Neural crest cell (in vitro differentiated cells): Measurements from ENCODE around the gene MUS81. TPM values are rescaled to one million over a fixed set of nuclear protein-coding genes. Genes with fewer than 3 reads are reported as not detected.

Experiments
- DNase-seq: peaks from one replicate; pipeline ENCODE4 v3.0.0; 2021; ENCODE audit warnings: low read depth, mixed read lengths, low spot score
- H3K27ac Mint-ChIP-seq: one replicate; pipeline ENCODE4 v1.8.0; 2021; ENCODE audit warnings: mild to moderate bottlenecking, mixed read lengths; ENCODE audit not compliant: unreplicated experiment
- H3K27me3 Mint-ChIP-seq: 2 replicates; pipeline ENCODE4 v1.8.0; 2021; ENCODE audit warnings: low read depth, mild to moderate bottlenecking, mixed read lengths
- H3K36me3 Mint-ChIP-seq: 2 replicates; pipeline ENCODE4 v1.8.0; 2021; ENCODE audit warnings: low read depth, mild to moderate bottlenecking, mixed read lengths
- H3K4me1 Mint-ChIP-seq: 2 replicates; pipeline ENCODE4 v1.8.0; 2021; ENCODE audit warnings: mixed read lengths
- H3K4me3 Mint-ChIP-seq: one replicate; pipeline ENCODE4 v1.8.0; 2021; ENCODE audit warnings: mild to moderate bottlenecking, mixed read lengths
- H3K9me3 Mint-ChIP-seq: 2 replicates; pipeline ENCODE4 v1.8.0; 2021; ENCODE audit warnings: mixed read lengths
- CTCF ChIP-seq: fragments of 200-600 bp; sonication (generic); conservative IDR thresholded peaks from 2 replicates; pipeline ENCODE4 v1.5.0; 2021; ENCODE audit warnings: antibody characterized with exemption, mild to moderate bottlenecking
- total RNA-seq: library from RNA; stranded (reverse); gene quantifications from 2 replicates; pipeline ENCODE4 v1.2.1, GENCODE V29; 2021

The MUS81 gene
- total RNA-seq, 1 donor from 2014 or later: 73.5 TPM

- Mint-ChIP-seq H3K27ac (no peak overlapping the region), H3K9me3 (no peaks in the 10 kb centered on the region), H3K4me1 (peaks cover 41% of the 10 kb centered on the region), H3K4me3 (peak overlapping the region; percentile 23), H3K27me3 (peaks cover 10% of the 10 kb centered on the region), H3K36me3 (peaks cover 4% of the 10 kb centered on the region)
- no peak for TF ChIP-seq CTCF
- DNase-seq: no peak
Measured at GRCh38 chr11:65885231-65885630, 25.0 kb downstream of the MUS81 start.

- H3K4me3 Mint-ChIP-seq: no peak overlapping the region
- peaks cover 4% of the 10 kb centered on the region for H3K36me3 Mint-ChIP-seq
- peaks cover 43% of the 10 kb centered on the region for H3K4me1 Mint-ChIP-seq
- DNase-seq: no peak
- no peaks in the 10 kb centered on the region for H3K9me3 Mint-ChIP-seq
- no peak for TF ChIP-seq CTCF
- H3K27ac Mint-ChIP-seq: no peak overlapping the region
- H3K27me3 Mint-ChIP-seq: peaks cover 11% of the 10 kb centered on the region
Measured at GRCh38 chr11:65885808-65886536, 25.7 kb downstream of the MUS81 start.

DNA sequence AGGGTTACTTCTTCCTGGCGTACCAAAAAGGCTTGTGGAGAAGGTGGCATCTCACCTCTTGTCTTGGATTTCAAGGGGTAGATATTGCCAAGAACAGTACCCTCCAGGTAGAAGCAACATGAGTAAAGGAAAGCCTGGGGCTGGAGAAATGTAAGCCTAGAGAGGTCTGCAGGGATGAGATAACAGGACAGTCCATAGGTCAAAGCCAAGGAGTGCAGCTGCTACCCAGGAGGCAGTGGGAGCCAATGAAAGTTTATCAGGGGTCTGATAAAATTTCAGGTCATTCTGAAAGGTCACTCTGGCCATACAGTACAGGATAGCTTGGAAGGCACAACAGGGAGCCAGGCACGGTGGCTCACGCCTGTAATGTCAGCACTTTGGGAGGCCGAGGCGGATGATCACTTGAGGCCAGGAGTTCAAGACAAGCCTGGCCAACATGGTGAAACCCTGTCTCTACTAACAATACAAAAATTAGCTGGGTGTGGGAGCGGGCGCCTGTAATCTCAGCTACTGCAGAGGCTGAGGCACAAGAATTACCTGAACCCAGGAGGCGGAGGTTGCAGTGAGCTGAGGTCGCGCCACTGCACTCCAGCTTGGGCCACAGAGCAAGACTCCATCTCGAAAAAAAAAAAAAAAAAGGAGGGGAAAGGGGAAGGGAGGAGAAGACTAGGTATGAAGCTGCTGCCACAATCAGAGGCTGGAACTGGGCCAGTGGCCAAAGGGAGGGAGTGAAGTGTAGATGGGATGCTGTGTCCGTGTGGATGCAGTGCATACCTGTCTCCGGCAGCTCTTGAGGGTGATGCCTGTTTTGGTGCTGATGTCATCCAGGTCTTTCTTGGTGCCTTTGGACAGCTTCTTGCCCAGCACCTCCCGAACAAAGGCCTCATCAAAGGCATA lies 26.8 kb downstream of the MUS81 start:
- H3K27ac Mint-ChIP-seq: peak overlapping the region; percentile 96
- H3K4me1 Mint-ChIP-seq: peaks cover 46% of the 10 kb centered on the region

GRCh38 chr11:65887723-65888162 lies 27.5 kb downstream of the MUS81 start:
- no peak for TF ChIP-seq CTCF
- no peak for DNase-seq
- Mint-ChIP-seq H3K4me1 (peaks cover 52% of the 10 kb centered on the region), H3K27ac (peak overlapping the region; percentile 96), H3K36me3 (peaks cover 4% of the 10 kb centered on the region), H3K9me3 (no peaks in the 10 kb centered on the region), H3K27me3 (peaks cover 11% of the 10 kb centered on the region), H3K4me3 (peak overlapping the region; percentile 96)

More for the DNA sequence above, 26.8 kb downstream of the MUS81 start:
- H3K36me3 Mint-ChIP-seq: peaks cover 4% of the 10 kb centered on the region
- no peaks in the 10 kb centered on the region for H3K9me3 Mint-ChIP-seq
- DNase-seq: no peak
- no peak for TF ChIP-seq CTCF
- peaks cover 11% of the 10 kb centered on the region for H3K27me3 Mint-ChIP-seq
- H3K4me3 Mint-ChIP-seq: peak overlapping the region; percentile 96

- peak; percentile 98 for DNase-seq
- peak; percentile 79 for TF ChIP-seq CTCF
- Mint-ChIP-seq H3K36me3 (peaks cover 4% of the 10 kb centered on the region), H3K4me1 (peaks cover 56% of the 10 kb centered on the region), H3K27me3 (peaks cover 11% of the 10 kb centered on the region), H3K9me3 (no peaks in the 10 kb centered on the region), H3K27ac (peak within 1 kb of the TSS; percentile 96), H3K4me3 (peak within 1 kb of the TSS; percentile 96)
Measured at GRCh38 chr11:65888163-65888814, 28.1 kb downstream of the MUS81 start, which contains the start of gene FIBP. Gene FIBP (minus strand): TSS chr11:65888471. CDS start chr11:65888418, 53 bp downstream.
